Measurements from ENCODE around the gene EVA1C.

The EVA1C gene

DNA sequence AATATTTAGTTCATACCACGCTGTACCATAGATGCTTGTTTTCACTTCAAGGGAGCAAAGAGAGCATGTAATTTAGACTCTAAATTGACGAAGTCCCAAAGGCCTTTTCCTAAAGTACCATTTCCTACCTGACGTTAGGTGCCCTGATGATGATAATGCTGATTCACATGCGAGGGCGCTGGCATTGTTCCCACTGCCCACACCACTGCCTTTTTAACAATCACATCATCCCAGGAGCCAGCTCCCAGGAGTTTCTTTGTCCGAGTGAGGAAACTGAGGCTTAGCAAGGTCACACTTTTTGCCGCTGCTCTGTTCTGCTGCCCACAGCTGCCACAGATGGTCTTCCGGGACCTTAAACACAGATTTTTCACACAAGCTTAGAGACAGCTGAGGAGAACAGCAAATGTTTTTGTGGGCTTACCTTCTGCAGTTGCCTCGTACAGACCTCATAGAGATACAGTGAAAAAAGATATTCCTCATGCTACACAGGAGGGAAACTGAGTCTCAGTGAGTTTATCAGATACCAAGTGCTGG is 69.4 kb downstream of the EVA1C start:
- TF ChIP-seq, protein P1, sequence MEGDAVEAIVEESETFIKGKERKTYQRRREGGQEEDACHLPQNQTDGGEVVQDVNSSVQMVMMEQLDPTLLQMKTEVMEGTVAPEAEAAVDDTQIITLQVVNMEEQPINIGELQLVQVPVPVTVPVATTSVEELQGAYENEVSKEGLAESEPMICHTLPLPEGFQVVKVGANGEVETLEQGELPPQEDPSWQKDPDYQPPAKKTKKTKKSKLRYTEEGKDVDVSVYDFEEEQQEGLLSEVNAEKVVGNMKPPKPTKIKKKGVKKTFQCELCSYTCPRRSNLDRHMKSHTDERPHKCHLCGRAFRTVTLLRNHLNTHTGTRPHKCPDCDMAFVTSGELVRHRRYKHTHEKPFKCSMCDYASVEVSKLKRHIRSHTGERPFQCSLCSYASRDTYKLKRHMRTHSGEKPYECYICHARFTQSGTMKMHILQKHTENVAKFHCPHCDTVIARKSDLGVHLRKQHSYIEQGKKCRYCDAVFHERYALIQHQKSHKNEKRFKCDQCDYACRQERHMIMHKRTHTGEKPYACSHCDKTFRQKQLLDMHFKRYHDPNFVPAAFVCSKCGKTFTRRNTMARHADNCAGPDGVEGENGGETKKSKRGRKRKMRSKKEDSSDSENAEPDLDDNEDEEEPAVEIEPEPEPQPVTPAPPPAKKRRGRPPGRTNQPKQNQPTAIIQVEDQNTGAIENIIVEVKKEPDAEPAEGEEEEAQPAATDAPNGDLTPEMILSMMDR (IDR thresholded peaks at IDR 0.05; ENCODE audit: low read depth, low read length): no peak
- DNase-seq (ENCODE audit: extremely low read depth, low read depth): no peak

DNA sequence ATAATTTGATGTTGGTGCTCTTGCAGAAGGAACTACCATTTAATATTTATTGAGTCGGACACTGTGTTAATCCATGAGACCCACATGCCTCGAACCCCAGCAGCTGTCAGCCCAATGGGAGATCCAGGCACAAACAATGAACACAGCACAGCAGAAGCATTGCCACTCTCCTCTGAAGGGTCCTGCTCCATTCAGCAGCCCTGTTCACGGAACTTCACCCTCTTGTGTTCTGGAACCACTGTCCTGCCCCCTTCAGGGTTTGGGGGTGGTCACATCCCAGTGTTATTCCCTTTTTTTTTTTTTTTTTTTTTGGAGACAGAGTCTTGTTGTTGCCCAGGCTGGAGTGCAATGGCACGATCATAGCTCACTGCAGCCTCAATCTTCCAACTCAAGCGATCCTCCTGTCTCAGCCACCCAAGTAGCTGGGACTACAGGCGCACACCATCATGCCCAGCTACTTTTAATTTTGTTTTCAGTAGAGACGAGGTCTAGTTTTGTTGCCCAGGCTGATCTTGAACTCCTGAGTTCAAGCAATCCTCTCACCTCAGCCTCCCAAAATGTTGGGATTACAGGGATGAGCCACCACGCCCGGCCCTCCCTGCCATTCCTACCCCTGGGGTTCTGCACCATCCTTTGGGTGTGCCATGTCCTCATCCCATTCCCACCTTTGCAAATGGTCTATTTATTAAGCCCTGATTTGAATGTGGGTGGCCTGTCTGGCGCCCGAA is 70.2 kb downstream of the EVA1C start:
- TF ChIP-seq, protein P1 (IDR thresholded peaks at IDR 0.05; ENCODE audit: low read depth, low read length): no peak
- no peak for DNase-seq (ENCODE audit: extremely low read depth, low read depth)

DNA sequence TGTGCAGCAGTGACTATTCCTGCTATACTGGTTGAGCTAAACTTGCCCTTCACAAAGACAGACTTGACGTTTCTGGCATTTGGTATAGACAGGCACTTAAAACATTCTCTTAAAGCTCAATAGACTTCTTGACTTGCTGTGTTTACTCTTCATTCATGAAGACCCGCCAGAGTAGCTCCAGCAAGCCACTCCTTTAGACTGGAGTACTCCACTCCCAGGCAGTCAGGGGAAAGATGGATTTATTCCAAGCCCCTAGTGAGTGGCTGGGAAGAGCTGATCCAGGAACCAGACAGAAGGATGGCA is 70.7 kb downstream of the EVA1C start:
- DNase-seq (ENCODE audit: extremely low read depth, low read depth): no peak
- TF ChIP-seq, protein P1 (IDR thresholded peaks at IDR 0.05; ENCODE audit: low read depth, low read length): no peak

DNA sequence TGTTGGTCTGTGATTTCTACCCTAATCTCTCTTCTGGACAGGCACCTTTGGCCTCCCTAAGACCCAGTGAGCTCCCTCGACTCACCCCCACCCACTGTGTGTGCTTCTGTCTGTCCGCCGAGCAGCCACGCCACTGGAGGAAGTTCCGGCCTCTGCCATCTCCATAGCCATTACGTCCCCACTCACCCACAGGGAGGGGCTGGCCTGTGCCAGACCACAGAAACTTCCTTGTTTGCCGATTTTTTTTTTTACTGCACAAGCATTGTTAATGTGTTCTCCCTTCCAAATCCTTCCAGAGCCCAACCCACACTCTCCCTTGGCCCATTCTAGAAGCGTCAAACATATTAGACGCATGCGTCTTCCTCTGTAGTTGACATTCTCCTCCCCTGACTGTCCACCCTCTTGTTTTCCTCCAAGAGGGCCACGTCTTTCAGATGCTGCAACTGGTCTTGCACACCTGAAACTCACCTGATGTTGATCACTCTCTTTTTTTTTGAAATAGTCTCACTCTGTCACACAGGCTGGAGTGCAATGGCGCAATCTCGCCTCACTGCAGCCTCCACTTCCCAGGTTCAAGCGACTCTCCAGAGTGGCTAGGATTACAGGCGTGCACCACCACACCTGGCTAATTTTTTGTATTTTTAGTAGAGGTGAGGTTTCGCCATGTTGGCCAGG is 72.3 kb downstream of the EVA1C start:
- DNase-seq (ENCODE audit: extremely low read depth, low read depth): no peak
- TF ChIP-seq, protein P1 (IDR thresholded peaks at IDR 0.05; ENCODE audit: low read depth, low read length): no peak

DNA sequence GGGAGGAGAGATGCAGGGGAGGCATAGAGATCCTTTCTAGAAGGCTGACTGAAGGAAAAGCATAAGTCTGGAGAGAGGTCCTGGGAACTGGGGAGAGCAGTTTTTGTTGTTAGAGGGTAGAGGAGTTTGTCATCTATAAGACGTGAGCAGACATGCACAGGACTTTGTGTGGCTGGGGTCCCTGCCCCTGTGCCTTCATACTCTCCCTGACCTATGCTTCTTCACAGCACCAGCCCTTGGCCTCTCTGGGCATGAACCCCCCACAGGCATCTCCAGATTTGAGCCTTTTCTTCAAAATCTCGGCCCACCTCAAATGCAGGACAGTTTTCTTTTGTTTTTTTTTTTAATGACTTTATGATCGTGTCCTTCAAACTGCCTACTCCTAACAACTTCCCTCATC is 79.9 kb downstream of the EVA1C start:
- no peak for DNase-seq (ENCODE audit: extremely low read depth, low read depth)
- TF ChIP-seq, protein P1 (IDR thresholded peaks at IDR 0.05; ENCODE audit: low read depth, low read length): no peak

DNA sequence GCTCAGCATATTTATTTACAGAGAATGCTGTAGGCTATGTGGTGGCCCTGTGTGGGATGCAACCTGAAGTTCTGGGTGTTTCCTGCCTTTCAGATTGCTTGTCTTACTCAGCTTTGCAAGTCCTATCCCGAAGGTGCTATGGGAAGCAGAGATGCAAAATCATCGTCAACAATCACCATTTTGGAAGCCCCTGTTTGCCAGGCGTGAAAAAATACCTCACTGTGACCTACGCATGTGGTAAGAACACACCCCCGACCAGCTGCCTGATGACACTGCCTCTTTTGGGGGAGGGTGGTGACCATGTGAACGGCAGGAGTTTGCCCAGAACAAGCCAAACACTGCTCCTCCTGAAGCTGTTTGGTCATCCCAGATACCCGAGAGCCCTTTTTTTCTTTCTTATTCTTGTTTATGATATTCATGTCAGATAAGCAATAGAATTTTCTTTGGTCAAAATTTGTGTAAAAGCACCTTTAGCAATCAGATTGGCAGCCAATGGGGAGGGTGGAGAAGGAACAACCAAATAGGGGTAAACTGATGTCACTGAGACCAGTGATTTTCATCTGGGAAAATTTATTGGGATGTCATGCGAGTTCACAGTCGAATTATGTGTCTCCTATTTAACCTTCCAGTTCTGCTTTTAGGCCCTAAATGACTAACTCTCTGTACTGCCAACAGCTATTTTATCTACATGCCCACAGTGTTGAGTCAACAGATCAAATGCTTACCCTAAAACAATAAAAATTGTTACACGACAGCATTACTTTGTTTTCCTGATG is 82.6 kb downstream of the EVA1C start:
- TF ChIP-seq, protein P1 (IDR thresholded peaks at IDR 0.05; ENCODE audit: low read depth, low read length): no peak
- no peak for DNase-seq (ENCODE audit: extremely low read depth, low read depth)

DNA sequence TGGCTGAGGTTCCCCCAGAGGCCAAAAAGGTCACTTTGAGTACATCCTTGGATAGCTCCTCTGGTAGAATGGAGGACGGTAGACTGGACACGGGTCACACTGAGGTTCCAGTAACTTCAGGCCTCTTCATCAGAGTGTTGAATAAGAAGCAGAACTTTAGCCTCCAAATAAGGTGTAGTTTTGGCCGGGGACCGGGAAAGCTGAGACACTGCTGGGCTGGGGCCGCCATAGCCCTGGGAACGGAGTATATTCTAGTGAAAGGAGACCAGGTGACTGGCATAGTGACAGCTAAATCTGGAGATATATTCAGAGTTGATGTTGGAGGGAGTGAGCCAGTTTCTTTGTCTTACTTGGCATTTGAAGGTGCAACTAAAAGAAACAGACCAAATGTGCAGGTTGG is 84.1 kb downstream of the EVA1C start:
- DNase-seq (ENCODE audit: extremely low read depth, low read depth): no peak
- TF ChIP-seq, protein P1 (IDR thresholded peaks at IDR 0.05; ENCODE audit: low read depth, low read length): no peak

All from AG09319 (cell line).